Left colon (tissue), 2 donors: ENCODE measurements around the gene CCL7. TPM values are rescaled to one million over a fixed set of nuclear protein-coding genes. Genes with fewer than 3 reads are reported as not detected.

ENCODE experiments used
- ATAC-seq: fragments of 200-7000 bp; cut with Tn5 transposase; one replicate; pipeline ENCODE4 v1.9.1; 2020; ENCODE audit warnings: mild to moderate bottlenecking, moderate library complexity
- DNase-seq, 2 donors: peaks; one replicate each; pipeline ENCODE4 v3.0.0-alpha.2; 2020
- intact Hi-C, 2 donors: fragments of 100-400 bp; cut with DNase I in 1 of 2; cut with micrococcal nuclease in 1 of 2; formaldehyde crosslinking; loops; one replicate each; pipeline versions ENCODE4 v1.11.2 to v1.14.0; 2022; cut with DNase I, micrococcal nuclease
- total RNA-seq, 2 donors: library from RNA; stranded (reverse); fragmentation: NEBNext Ultra II Directional; extraction: Animal tissue kit (Norgen Biotek cat#: 25700); gene quantifications; one replicate each; pipeline ENCODE4 v1.2.1, GENCODE V29; 2021
- donor health status: DM: no; HTN: no; CAD: no.
- donor health status: DM: yes; HTN: yes; CAD: no.

Gene CCL7
- total RNA-seq, 2 donors from 2014 or later, result not detected

DNA sequence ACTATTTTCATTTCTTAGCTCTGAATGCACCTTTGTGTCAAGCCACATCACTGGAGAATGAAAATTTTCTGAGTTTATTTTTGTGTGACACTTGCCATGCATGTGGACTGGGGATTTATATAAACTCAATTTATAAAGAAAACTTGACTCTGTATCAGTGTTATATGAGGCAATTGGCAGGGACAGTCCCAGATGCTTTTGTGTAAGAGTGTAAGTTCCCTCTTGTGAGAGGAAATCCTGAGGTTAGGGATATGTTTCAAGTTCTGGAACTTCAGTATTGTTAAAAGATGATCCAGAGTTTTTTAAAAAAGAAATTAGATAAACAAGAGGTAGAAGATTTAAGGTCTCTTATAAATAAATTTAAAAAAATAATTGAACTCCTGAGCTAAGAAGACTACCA lies 38.4 kb downstream of the CCL7 start:
- intact Hi-C loops, result no loop called here
- no peak for ATAC-seq
- no peak for DNase-seq

- ATAC-seq, result no peak
- DNase-seq, result no peak
Measured at GRCh38 chr17:34311291-34311690, 41.3 kb downstream of the CCL7 start.

GRCh38 chr17:34312080-34312479 lies 42.1 kb downstream of the CCL7 start:
- ATAC-seq (no peak), DNase-seq (no peak)
- intact Hi-C loops, result no loop called here

More at GRCh38 chr17:34311291-34311690, 41.3 kb downstream of the CCL7 start:
- intact Hi-C loops, result no loop called here

- ATAC-seq (no peak), DNase-seq (no peak)
- intact Hi-C loops, result no loop called here
Measured at GRCh38 chr17:34313164-34313563, 43.1 kb downstream of the CCL7 start.

DNA sequence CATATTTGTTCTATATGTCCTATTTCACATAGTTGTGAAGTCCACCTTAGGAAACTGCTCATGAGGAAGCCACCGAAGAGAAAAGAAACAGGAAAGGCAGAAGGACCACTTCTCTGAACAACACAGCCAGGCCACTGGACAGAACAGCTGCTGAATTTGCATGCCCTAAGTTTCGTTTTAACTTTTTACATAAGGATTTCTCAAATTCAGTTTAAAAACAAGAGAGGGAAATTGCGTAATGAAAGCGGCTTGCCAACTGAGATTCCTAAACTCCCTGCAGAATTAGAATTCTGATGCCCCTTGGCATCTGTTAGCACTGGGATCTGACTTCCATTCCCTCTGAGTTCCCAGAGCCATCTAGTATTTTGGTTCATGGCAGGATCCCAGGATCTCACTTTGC lies 44.3 kb downstream of the CCL7 start:
- intact Hi-C loops, result no loop called here
- peak in 1 of 2 donors; percentile 32 for DNase-seq

GRCh38 chr17:34318474-34318873 lies 48.5 kb downstream of the CCL7 start:
- intact Hi-C loops, result no loop called here
- ATAC-seq, result no peak
- DNase-seq, result no peak

More for the DNA sequence above, 44.3 kb downstream of the CCL7 start:
- ATAC-seq, result no peak

- DNase-seq (no peak), ATAC-seq (no peak)
- intact Hi-C loops, result no loop called here
Measured at GRCh38 chr17:34319039-34319483, 49.0 kb downstream of the CCL7 start, which contains the start of gene CCL8. Gene CCL8 (plus strand): TSS chr17:34319435. CDS start chr17:34319502, 67 bp downstream.

Other genes with a start within 250 kb of the CCL7 start
- gene CCL2, start 14.9 kb upstream of the CCL7 start, total RNA-seq, result 10 to 100 TPM in 1 of 2 donors, 1 to 10 TPM in 1; 4.6 to 13.0 TPM
- 1 to 10 TPM; 1.2 to 4.9 TPM for gene CCL11, start 15.5 kb downstream of the CCL7 start, total RNA-seq
- gene CCL8, start 49.2 kb downstream of the CCL7 start, total RNA-seq, result 1 to 10 TPM in 1 of 2 donors, not detected in 1; 4.2 TPM
- 1 to 10 TPM; 2.6 to 7.3 TPM for gene CCL13, start 86.3 kb downstream of the CCL7 start, total RNA-seq
- not detected for gene CCL1, start 93.0 kb downstream of the CCL7 start, total RNA-seq